ENCODE results near the gene CLEC2B.

- TF ChIP-seq CTCF (IDR thresholded peaks at IDR 0.05; ENCODE audit: insufficient read depth, low read length, poor library complexity, severe bottlenecking) (no peak), EZH2phosphoT487 (conservative IDR thresholded peaks at IDR 0.05; ENCODE audit: low read length) (no peak)
Measured at GRCh38 chr12:9900930-9901329, 31.8 kb upstream of the CLEC2B start.

All from SU-DHL-6 (cell line).